ENCODE results near the gene HDAC1.

- no peak for TF ChIP-seq CTCF (IDR thresholded peaks at IDR 0.05; ENCODE audit: insufficient read depth, low read length, poor library complexity, severe bottlenecking)
- TF ChIP-seq EZH2phosphoT487 (conservative IDR thresholded peaks at IDR 0.05; ENCODE audit: low read length), result no peak
Measured at GRCh38 chr1:32380057-32380456, 88.2 kb downstream of the HDAC1 start.
